ENCODE results near the gene RCC1.
"Not testable (repeated sequence)": the region's sequence is repeated elsewhere in the genome, so short reads cannot be mapped to it uniquely, and the experiment has no call there.

DNA sequence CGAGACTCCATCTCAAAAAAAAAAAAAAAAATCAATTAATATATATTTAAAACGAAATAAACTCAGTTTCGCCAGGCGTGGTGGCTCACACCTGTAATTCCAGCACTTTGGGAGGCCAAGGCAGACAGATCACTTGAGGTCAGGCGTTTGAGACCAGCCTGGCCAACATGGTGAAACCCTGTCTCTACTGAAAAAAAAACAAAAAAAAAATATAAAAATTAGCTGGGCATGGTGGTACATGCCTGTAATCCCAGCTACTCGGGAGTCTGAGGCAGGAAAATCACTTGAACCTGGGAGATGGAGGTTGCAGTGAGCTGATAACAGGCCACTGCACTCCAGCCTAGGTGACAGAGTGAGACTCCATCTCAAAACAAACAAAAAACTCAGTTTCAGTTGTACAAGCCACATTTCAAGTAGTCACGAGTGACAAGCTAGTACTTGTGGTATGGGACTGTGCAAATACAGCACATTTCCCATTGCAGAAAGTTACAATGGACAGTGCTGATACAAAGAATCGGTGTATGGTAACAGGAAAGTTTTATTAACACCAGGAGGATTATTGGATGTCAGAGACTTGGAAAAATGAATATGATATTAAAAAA, 35.7 kb downstream of the RCC1 start:
- TF ChIP-seq, protein P1, sequence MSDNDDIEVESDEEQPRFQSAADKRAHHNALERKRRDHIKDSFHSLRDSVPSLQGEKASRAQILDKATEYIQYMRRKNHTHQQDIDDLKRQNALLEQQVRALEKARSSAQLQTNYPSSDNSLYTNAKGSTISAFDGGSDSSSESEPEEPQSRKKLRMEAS (IDR thresholded peaks at IDR 0.05; ENCODE audit: insufficient read depth, insufficient read length), result not testable (repeated sequence)
- TF ChIP-seq, protein P2, sequence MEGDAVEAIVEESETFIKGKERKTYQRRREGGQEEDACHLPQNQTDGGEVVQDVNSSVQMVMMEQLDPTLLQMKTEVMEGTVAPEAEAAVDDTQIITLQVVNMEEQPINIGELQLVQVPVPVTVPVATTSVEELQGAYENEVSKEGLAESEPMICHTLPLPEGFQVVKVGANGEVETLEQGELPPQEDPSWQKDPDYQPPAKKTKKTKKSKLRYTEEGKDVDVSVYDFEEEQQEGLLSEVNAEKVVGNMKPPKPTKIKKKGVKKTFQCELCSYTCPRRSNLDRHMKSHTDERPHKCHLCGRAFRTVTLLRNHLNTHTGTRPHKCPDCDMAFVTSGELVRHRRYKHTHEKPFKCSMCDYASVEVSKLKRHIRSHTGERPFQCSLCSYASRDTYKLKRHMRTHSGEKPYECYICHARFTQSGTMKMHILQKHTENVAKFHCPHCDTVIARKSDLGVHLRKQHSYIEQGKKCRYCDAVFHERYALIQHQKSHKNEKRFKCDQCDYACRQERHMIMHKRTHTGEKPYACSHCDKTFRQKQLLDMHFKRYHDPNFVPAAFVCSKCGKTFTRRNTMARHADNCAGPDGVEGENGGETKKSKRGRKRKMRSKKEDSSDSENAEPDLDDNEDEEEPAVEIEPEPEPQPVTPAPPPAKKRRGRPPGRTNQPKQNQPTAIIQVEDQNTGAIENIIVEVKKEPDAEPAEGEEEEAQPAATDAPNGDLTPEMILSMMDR (IDR thresholded peaks at IDR 0.05; ENCODE audit: extremely low read depth in 1 of 2, insufficient read depth in 1 of 2, low read depth in 1 of 2, low read length in 2 of 2), result not testable (repeated sequence)
- TF ChIP-seq JUN (IDR thresholded peaks at IDR 0.05; ENCODE audit: borderline replicate concordance, insufficient read depth, insufficient read length, low read depth); POLR2A (IDR thresholded peaks at IDR 0.05; ENCODE audit: low read depth, low read length): not testable (repeated sequence)

All from endothelial cell of umbilical vein (primary cell).